BE2C (cell line): ENCODE data around the gene ETV6.

Experiments used
- DNase-seq: peaks from one replicate; pipeline ENCODE4 v3.0.0-alpha.2; 2020
- H3K27me3 ChIP-seq: fragments of 250-450 bp; sonication (Bioruptor Pico); 2 replicates; pipeline ENCODE4 v1.5.1; 2020; ENCODE audit warnings: mild to moderate bottlenecking
- H3K36me3 ChIP-seq: fragments of 250-450 bp; sonication (Bioruptor Pico); 2 replicates; pipeline ENCODE4 v1.5.1; 2020; ENCODE audit warnings: mild to moderate bottlenecking
- H3K4me1 ChIP-seq: fragments of 250-450 bp; sonication (Bioruptor Pico); 2 replicates; pipeline ENCODE4 v1.5.1; 2020
- H3K4me3 ChIP-seq: 2 replicates; pipeline ENCODE4 v1.5.1; 2011; ENCODE audit warnings: low read depth, low read length
- H3K9me3 ChIP-seq: fragments of 250-450 bp; sonication (Bioruptor Pico); 2 replicates; pipeline ENCODE4 v1.5.1; 2020
- TF ChIP-seq, protein P1 (sequence below): IDR thresholded peaks from 2 replicates; pipeline ENCODE4 v1.5.1; 2012; ENCODE audit warnings: mild to moderate bottlenecking, low read depth, low read length

ETV6 gene

DNA sequence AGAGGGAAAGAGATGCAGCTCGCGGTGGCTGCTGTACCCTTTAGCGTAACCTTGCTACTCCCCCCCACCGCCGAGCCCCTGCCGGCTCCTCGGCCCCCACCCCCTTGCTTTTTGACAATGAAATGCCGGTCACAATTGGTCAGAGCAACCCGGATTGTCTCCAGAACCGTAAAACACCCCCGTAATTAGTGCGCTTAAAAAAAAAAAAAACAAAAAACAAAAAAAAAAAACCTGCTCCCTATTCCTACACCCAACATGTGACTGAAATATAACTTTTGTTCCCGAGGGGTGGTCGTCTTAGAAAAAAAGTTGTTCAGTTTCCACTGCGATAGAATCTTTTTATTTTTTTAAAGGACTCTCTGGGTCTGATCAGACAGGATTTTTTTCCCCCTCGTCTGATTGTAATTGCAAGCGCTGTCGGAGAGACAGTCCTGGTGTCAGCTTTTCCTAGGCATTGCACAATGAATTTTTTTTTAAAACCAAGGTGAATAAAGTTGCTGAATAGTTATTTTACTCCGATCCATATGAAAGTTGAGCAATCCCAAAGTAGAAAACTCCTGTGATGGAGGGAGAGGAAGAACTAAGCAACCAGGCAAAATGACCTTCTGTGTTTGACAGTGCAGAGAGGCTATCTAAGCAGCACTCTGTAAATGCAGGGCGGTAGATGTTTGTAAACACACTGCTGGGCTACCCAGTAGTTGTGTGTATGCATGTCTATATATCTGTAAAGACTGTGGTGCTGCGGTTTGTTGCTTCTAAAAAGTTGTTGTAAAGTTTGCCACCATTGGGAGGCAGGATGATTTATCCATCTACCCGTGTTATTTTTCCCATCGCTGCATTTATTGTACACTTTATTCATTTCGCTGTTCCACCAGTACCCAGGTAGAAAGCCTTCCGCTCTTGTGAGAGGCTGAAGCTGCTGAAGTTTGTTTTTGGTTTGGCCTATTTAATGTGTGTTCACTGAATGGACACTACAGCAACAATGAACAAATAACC, 1.1 kb downstream of the ETV6 start:
- TF ChIP-seq, protein P1, sequence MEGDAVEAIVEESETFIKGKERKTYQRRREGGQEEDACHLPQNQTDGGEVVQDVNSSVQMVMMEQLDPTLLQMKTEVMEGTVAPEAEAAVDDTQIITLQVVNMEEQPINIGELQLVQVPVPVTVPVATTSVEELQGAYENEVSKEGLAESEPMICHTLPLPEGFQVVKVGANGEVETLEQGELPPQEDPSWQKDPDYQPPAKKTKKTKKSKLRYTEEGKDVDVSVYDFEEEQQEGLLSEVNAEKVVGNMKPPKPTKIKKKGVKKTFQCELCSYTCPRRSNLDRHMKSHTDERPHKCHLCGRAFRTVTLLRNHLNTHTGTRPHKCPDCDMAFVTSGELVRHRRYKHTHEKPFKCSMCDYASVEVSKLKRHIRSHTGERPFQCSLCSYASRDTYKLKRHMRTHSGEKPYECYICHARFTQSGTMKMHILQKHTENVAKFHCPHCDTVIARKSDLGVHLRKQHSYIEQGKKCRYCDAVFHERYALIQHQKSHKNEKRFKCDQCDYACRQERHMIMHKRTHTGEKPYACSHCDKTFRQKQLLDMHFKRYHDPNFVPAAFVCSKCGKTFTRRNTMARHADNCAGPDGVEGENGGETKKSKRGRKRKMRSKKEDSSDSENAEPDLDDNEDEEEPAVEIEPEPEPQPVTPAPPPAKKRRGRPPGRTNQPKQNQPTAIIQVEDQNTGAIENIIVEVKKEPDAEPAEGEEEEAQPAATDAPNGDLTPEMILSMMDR: 0 out of 2 replicates have a peak, but pooled peaks have one; percentile 6
- H3K4me1 ChIP-seq: peaks cover 7% of the 10 kb centered on the region
- H3K9me3 ChIP-seq: no peaks in the 10 kb centered on the region
- peak overlapping the region; percentile 72 for H3K4me3 ChIP-seq
- DNase-seq: peak; percentile 53
- H3K27me3 ChIP-seq: no peaks in the 10 kb centered on the region
- no peaks in the 10 kb centered on the region for H3K36me3 ChIP-seq

GRCh38 chr12:11651381-11651780, 1.9 kb downstream of the ETV6 start:
- H3K4me1 ChIP-seq: peaks cover 7% of the 10 kb centered on the region
- H3K4me3 ChIP-seq: peak overlapping the region; percentile 72
- TF ChIP-seq, protein P1: no peak
- no peak for DNase-seq
- H3K36me3 ChIP-seq: no peaks in the 10 kb centered on the region
- no peaks in the 10 kb centered on the region for H3K27me3 ChIP-seq
- H3K9me3 ChIP-seq: no peaks in the 10 kb centered on the region

DNA sequence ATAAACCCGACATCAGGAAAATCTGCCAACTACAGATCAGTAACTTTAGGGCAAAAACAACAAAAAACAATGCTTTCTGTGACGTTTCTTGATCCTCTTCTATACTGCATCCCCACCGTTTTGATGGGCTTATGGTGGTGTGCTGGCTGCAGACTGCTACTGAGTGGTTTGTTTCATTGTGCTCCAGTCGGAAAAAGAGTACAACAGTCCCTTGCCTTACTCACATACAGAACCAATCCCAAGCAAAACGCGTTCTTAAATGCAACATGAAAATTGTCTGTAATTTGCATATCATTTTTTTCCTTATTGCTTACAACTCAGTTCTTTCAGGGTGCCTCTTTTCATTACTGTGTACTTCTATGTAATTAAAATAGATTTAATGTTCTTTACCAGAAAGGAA, 2.3 kb downstream of the ETV6 start:
- Histone ChIP-seq H3K9me3 (no peaks in the 10 kb centered on the region), H3K36me3 (no peaks in the 10 kb centered on the region), H3K27me3 (no peaks in the 10 kb centered on the region), H3K4me3 (peak overlapping the region; percentile 72), H3K4me1 (peaks cover 7% of the 10 kb centered on the region)
- DNase-seq: no peak
- TF ChIP-seq, protein P1: no peak

GRCh38 chr12:11652351-11653040, 3.0 kb downstream of the ETV6 start:
- Histone ChIP-seq H3K4me3 (peak overlapping the region; percentile 72), H3K4me1 (peaks cover 7% of the 10 kb centered on the region), H3K27me3 (no peaks in the 10 kb centered on the region), H3K36me3 (no peaks in the 10 kb centered on the region), H3K9me3 (no peaks in the 10 kb centered on the region)
- TF ChIP-seq, protein P1: no peak
- no peak for DNase-seq

DNA sequence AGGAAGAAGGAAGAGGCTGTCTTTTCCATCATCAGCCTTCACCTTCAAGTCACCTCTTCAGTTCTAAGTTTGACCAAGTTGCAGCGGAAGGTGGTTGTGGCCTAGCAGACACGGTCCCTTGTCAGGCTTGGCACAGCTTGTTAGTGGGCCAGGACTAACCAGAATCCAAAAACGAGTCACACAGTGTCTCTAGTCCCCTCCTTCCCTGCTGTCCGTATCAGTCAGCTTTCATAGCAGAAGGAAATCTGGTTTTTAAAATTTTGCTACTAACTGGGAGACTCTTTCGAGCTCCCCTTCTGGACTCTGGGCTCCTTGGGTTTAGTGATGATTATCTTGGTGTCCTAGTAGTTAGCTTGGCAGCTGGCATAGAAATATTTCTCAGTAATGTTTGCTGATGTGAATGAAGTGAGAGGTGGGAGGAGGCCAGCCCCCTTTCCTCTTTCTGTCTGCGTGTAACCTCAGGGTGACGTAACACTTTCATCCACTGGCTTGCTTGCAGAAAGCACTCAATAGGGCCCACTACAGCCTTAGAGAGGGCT, 3.8 kb downstream of the ETV6 start:
- Histone ChIP-seq H3K4me3 (no peak overlapping the region), H3K4me1 (peaks cover 7% of the 10 kb centered on the region), H3K27me3 (no peaks in the 10 kb centered on the region), H3K9me3 (no peaks in the 10 kb centered on the region), H3K36me3 (no peaks in the 10 kb centered on the region)
- TF ChIP-seq, protein P1: no peak
- no peak for DNase-seq
